Retina (tissue), 1 donor: Measurements from ENCODE around the gene MSRB1.
A peak's percentile ranks its signal among the peaks of the same experiment; 100 is the strongest.
"Not testable (repeated sequence)": the region's sequence is repeated elsewhere in the genome, so short reads cannot be mapped to it uniquely, and the experiment has no call there.

Source experiments
- DNase-seq: peaks from one replicate; pipeline ENCODE4 v3.0.0-alpha.2; 2016

Gene MSRB1

DNA sequence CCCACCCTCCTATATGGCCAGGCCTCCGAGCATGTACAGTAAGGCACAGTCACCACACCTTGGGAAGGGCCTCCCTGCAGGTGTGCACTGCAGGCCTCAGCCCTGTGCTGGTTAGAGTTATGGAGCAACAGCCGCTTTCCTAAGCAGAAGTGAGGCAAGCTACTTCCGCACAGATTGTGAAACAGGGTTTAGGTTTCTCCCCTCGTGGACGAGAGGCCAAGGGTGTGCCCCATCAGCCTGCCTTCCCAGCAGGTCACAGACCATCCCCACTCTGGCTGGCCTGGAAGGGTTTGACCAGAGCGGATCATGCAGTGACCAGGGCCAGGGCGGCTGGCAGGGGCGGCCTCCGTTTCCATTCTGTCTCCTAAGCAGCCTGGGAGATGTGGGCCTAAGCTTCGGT is 4.7 kb downstream of the MSRB1 start:
- DNase-seq = no peak

DNA sequence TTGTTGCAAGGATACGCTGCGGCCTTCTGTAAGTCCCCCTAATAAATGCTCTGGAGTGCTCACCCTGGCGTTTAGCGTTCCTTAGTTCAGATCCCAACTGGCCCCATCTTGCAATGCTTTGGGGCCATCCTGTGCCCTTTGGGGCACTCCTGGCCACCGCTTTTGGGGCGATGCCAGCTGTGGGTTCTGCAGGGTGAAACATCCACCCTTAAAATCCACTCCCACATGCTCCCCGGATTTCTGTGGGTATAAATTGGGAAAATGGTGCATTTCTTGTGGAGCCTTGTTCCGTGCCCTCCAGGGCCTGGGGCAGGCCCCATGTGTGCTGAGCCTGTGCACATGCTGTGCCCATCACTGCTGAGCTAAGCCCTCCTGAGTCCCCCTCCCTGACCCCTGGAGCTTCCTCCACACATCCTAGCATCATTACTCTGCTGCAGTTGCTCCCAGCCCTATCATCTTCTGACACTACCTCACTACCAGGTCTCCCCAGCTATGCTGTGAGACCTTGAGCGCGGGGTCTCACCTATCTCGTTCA is 6.0 kb downstream of the MSRB1 start:
- no peak for DNase-seq

DNA sequence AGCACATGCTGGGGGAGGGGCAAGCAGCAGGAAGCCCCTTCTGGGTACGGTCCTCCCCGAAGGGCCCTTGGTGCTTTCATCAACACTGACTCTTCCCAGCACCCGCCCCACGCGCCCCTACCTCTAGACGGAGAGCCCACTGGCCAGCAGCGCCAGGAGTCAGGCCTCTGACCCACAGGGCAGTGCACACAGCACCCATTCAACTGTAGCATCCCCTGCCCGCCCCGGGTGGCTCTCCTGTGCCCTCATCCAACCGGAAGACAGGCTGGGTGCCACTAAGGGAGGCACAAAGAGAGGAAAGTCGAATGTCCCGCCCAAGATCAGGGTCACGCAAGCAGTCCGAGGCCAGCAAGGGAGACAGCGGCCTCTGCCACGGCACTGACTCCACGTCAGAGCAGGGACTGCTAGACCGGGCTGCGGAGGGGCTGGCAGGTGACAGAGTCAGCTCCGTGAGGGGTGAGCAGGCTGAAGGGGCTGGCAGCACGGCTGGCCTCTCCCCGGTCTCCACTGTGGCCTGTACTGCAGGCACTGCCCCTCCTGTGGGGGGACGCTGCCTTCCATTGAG is 9.8 kb downstream of the MSRB1 start:
- DNase-seq = no peak

DNA sequence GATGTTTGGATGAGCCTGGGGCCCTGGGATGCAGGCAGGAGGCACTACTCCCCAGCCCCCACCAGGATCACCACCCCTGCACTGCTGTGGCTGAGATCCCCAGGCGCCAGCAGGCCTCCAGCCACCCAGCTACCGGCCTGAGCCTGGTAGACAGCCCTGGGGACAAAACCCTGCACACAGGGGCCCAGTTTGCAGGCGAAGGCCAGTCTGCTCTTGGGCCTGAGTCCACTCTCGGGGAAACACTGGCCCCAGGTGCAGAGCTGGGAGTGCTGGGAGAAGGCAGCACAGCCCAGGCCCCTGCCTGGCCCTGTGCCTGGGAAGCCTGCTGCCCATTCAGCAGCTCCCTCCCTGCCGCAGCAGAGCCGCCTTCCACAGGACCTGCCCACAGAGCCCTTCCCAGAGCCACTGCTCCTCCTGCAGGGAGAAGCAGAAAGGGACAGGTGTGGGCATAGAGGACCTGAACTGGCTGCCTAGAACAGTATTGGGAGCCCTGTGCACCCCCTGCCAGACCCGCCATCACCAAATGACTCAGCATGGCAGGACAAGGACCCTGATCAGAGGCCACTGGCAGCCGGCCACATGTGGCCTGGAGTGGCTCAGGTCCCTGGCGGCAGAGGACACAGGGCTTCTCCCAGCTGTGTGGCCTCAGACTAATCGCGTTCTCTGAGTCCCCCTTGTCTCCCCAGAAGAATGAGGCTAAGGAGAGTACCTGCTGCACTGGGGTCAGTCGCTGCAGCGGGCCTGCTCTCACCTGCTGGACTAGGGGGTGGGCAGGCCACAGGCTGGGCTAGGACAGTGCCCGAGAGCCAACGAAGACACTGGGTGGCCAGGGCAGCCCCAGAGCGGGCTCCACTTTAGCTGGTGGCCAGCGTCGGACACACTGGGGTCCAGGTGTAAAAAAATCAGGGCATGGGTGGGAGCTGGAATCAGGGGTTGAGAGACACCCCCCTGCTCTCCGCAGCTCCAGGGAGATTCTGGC is 10.7 kb downstream of the MSRB1 start:
- no peak for DNase-seq

DNA sequence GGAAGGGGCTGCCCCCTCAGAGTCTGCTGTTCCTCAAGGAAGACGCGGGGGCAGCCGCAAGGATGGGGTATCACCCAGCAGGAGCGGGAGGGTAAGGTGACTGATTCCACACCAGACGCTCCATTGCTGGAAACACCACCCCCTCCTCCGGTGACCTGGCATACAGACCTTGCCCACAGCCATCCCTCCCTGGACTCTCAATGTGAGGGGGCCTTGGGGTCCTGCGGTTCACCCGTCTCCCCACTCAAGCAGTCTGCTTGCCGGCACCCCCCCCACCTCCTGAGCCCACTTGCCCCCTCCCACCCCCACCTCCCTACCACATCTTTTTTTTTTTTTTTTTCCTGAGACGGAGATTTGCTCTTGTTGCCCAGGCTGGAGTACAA is 12.7 kb downstream of the MSRB1 start:
- no peak for DNase-seq

DNA sequence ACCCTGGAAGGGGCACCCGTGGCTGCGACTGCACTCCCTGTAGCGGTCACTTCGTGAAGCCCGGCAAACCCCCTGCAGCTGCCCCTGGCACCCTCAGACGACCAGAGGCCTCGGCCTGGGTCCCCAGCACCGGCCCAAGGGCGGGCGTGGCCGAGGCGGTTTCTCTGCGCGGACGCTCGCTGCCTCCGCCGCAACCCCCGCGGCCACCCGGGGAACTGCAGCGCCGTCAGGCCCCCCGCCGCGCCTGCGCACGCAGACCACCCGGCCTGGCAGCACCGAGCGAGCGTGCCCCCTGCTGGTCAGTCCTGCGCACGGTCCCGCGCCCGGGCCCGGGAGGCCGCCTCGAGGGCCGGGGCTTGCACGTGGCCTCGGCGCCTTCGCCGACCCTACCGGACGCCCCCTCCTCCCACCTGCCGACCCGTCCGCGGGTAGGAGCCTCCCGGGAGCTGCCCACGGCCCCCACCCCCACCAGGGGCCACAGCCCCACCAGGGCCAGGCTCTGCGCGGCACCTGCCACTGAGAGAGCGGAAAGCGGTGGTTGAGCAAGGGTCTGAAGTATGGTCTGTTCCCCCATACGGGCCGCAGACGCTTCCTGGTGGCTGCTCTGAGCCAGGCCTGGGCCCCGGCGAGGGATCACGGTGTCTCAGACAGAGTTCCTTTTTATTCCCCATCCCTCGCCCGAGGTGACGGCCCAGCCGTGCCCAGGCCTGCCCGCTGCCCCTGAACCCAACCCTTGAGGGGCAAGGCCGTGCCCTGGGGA is 13.2 kb downstream of the MSRB1 start:
- peak; percentile 95 for DNase-seq

DNA sequence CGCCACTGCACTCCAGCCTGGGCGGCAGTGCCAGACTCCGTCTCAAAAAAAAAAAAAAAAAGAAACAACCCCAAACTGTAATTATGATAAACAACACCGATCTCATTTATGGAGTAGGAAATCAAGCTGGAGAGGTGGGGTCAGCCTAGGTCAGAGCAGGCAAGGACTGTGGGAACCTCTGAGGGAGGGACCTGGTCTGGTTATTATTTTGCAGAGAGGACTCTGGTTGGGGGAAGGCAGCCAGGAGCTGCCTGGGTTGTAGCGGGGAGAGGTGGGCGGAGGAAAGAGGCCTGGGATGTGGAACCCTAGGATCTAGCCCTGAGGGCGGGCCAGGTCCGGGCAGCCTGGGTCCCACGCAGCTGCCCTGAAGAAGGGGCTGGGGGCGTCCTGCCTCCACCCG is 13.9 kb downstream of the MSRB1 start:
- DNase-seq = no peak

DNA sequence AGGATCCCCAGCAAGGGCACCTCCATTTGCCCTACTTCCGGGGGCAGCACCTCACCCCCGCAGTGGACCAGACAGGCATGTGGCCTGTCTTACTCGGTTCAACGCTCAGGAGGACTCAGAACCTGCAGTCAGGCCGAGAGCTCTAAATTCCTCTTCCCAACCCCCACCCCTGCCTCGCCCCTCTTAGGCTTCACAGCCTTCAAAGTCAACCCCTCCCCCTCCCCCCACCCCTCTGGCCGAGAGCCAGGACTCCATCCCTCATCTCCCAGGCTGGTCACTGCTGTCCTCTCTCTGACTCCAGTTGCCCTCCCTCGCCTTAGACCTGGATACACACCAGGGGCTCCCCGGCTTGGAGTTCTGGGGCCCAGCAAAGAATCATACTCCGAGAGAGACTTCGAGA is 16.7 kb downstream of the MSRB1 start:
- DNase-seq = no peak

DNA sequence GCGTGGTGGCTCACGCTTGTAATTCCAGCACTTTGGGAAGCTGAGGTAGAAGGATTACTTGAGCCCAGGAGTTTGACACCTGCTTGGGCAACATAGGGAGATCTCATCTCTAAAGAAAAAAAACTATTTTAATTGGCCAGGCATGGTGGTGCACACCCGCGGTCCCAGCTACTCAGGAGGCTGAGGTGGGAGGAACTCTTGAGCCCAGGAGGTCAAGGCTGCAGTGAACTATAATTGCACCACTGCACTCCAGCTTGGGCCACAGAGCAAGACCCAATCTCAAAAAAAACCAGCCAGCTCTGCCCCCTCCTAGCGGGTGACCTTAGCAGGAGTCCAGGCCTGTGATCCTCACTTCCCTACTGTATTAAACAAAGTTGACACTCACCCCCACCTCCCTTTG is 18.9 kb downstream of the MSRB1 start:
- no peak for DNase-seq

DNA sequence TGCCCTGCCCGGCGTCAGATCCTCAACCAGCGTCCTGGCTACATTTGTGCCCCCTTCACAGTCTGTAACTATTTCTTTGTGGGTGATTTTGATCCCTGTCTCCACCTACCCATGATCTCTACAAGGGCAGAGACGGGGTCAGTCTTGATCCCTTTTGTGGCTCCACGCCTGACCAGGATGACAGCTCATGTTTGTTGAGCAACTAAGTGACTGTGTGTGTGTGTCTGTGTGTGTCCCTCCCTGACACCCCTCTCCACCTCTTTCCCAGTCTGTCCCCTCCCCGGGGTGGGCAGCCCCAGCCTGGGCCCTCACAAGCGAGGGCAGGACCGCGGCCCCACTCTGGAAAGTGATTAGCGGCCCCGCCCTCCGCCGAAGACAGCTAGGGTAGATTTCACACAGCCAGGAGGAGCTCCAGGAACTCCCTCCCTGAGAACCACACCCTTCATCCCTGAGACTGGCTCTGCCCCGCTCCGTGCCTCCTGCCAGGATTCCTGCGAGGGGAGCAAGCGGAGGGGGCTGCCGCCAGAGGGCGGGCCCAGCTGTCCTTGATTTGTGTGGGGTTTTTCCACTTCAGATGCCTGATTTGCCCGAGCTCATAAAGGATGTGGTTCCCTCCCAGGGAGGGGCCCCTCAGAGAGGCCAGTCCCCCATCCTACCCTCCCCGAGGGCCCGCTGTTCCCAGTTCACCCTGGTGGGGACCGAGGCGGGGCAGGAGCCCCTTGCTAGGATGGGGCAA is 19.5 kb downstream of the MSRB1 start:
- peak; percentile 63 for DNase-seq

DNA sequence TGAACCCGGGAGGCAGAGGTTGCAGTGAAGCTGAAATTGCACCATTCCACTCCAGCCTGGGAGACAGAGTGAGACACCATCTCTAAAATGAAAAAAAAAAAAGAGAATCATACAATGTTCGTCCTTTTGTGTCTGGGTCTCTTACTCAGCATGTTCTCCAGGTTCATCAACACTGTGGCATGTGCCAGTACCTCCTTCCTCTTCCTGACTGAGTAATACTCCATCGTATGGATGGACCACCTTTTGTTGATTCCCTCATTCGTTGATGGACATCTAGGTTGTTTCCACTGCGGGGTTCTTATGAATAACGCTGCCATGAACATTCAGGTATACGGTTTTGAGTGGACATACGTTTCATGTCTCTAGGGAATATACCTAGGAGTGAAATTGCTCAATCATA is 20.6 kb downstream of the MSRB1 start:
- no peak for DNase-seq

DNA sequence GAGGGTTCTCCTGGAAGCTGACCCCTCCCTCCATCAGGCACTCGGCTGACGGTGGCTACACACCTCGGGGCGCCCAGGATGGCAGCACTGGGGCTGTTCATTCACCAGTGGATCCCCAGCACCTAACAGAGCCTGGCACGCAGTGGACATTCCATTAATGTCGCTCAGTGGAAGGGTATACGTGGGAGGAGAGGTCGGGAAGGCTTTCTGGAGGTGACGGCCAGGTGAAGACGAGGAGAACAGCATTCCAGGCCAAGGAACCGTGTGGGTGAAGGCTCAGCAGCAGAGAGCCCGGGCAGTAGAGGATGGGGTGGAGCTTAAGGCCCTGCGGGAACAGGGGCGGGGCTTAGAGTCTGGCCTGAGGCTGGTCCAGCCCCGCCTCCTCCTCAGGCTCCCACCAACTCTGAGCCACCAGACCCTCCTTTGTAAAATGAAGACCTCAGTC is 22.2 kb downstream of the MSRB1 start:
- DNase-seq = peak; percentile 68

DNA sequence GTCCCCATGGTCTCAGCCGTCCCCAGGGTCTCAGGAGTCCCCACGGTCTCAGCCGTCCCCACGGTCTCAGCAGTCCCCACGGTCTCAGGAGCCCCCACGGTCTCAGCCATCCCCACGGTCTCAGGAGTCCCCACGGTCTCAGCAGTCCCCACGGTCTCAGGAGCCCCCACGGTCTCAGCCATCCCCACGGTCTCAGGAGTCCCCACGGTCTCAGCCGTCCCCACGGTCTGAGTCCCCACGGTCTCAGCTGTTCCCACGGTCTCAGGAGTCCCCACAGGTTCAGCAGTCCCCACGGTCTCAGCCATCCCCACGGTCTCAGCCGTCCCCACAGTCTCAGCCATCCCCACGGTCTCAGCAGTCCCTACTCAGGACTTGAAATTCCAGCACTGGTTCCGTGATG is 22.9 kb downstream of the MSRB1 start:
- DNase-seq = not testable (repeated sequence)

DNA sequence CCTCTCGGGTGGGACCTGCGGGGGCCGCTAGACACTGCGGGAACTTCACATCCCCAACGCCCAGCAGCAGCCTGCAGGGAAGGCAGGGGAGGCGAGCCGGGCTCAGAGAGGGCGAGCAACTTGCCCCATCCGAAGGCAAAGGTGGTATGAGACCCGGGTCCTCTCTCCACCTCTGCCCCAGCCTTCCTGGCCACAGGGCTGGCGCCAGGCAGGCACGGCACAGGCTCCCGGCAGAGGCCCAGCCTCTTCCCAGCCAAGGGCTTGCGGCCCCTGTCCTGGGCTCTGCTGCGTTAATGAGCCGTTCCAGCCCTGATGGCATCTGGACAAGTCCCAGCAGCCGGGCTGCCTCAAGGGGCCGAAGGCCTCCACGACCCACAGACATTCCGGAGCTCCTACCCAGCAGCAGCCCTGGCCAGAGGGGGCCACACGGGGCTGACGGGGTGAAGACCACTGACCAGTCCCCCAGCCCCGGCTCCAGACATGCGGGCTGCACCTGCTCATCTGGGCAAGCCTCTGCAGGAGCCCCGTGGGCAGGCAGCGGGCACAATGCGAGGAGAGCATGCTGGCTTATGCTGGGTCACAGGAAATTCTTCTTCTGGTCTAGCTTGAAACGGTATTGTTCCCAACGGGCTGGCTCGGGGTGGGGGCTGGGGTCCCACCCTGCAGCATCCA is 23.5 kb downstream of the MSRB1 start:
- no peak for DNase-seq

DNA sequence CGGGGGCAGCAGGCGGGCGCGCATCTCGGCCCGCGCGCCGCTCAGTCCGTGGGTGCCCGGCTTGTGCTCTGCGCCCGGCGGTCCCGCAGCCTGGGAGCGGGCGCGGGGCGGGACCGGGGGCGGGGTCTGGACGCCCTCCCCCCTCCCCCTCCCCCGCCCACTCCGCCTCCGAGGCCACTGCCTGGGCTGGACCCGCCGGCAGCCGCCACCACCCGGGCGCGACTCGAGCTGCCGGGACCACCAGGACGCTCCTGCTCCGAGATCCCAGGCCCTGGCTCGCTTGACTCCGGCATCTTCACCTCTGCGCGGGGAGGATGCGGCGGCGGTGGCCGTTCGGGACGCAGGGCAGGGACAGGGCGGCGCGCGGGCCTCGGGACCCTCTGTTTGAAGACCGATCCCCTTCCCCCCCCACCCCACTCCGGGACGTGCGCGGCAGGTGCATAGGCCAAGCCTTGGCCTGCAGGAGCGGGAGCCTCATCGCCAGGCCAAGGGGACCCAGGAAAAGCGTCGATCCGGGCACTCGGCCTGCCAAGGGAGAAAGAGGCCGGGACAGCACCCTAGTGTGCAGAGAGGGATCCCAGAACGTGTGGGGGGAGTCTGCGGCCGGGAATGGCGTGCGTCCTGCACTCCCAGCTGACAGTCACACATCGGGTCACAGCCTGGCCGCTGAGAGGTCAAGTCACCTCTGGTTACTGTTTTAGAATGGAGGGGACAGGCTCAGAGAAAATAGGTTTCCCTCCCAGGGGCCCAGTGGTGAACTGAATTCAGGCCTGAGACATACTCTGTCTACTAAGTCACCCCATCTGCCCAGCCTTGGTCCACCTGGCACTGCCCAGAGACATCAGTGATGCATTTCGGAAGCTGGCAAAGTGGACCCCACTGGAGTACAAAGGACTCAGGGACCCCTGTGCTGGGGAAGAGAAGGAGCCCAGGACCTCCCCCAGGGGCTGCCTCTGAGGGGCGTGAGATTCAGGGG is 24.4 kb downstream of the MSRB1 start, which contains the start of gene HS3ST6:
TSS of gene HS3ST6 (minus strand) at position 65 of the 976 bp plus-strand sequence. CDS start 92 bp downstream, outside the sequence.
- DNase-seq = no peak

DNA sequence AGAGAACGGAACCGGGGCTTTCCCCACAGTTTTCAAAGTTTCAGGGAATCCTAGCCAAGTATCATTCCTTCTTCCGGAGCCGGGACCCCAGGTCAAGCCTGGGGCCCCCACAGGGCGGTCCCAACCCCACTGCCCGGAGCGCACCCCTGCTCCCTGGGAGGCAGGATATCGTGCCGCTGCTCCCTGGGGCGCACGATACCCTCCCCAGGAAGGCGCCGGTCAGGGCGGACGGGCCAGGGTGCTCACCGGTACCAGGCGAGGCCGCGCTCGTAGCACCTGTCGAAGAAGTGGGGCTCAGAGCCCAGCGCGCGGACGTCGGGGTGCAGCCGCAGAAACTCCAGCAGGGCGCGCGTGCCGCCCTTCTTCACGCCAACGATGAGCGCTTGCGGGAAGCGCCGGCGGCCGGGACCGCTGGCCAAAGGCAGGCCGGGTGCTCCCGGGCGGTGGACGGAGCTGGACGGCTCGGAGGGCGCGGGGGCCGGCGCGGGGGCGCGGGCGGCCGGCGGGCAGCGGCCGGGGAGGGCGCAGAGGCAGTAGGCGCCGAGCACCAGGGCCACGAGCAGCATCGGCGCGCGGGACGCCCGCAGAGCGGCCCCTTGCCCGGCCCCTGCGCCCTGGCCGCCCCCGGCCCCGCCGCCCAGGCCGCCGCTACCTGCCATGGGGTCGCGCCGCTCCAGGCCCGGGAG is 25.2 kb downstream of the MSRB1 start:
- no peak for DNase-seq

DNA sequence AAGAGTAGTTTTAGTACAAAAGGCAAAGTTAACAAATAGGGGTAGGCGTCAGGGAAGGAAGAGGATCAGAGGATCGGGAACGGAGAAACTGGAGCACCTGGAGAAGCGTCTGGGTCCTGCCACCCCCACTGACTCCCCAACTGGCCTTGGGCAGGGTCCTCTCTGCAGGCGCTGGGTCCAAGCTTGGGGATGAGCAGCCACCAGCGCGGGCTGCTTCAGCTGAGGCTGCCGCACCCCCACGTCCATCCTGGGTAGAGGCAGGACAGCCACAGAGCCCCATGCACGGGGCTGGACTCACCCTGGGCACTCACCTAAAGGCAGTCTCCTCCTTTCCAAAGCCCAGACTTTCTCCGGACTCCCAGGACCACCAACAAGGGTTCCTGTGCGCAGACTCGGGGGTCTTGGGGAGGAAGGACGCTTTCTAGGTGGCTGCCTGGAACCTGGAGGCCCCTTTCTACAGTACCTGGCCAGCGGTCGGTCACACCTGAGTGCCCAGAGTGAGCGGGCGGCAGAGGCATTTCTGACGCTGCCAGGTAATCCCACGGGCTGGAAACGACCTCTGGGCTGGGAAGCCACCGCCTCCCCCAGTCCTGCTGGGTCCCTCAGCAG is 25.8 kb downstream of the MSRB1 start:
- DNase-seq = no peak

DNA sequence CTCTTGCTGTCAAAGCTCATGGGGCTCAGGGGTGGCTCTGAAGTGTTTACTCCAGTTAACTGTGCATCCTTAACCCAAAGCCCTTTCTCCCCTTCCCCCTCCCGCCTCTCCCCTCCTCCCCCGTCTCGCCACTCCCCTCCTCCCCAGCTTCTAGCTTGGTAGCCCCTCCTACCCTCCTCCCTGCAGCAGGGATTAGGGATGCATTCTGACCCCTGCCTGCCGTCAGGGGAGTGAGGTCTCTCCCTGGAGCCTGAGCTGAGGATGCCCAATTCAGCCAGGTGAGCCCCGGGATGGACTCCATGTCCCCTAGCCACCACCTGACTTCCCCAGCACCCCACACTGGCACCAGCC is 26.4 kb downstream of the MSRB1 start:
- DNase-seq = no peak
